Glutamatergic neuron (in vitro differentiated cells): ENCODE results near the gene ZFYVE28. TPM values are rescaled to one million over a fixed set of nuclear protein-coding genes. Genes with fewer than 3 reads are reported as not detected.
A peak's percentile ranks its signal among the peaks of the same experiment; 100 is the strongest.
"Not testable (repeated sequence)": the region's sequence is repeated elsewhere in the genome, so short reads cannot be mapped to it uniquely, and the experiment has no call there.

Source experiments
- DNase-seq: peaks from one replicate; pipeline ENCODE4 v3.0.0; 2022
- H3K27ac Mint-ChIP-seq: one replicate; pipeline ENCODE4 v1.8.0; 2020; ENCODE audit warnings: mild to moderate bottlenecking, mixed read lengths, inconsistent platforms; ENCODE audit not compliant: unreplicated experiment
- H3K27me3 Mint-ChIP-seq: one replicate; pipeline ENCODE4 v1.8.0; 2020; ENCODE audit warnings: mild to moderate bottlenecking, moderate library complexity, mixed read lengths, inconsistent platforms; ENCODE audit not compliant: unreplicated experiment
- H3K36me3 Mint-ChIP-seq: one replicate; pipeline ENCODE4 v1.8.0; 2020; ENCODE audit warnings: mild to moderate bottlenecking, mixed read lengths, inconsistent platforms; ENCODE audit not compliant: unreplicated experiment
- H3K4me1 Mint-ChIP-seq: one replicate; pipeline ENCODE4 v1.8.0; 2020; ENCODE audit warnings: mild to moderate bottlenecking, low read depth, mixed read lengths, inconsistent platforms; ENCODE audit not compliant: unreplicated experiment
- H3K4me3 Mint-ChIP-seq: one replicate; pipeline ENCODE4 v1.8.0; 2020; ENCODE audit warnings: mild to moderate bottlenecking, mixed read lengths, inconsistent platforms; ENCODE audit not compliant: unreplicated experiment
- H3K9me3 Mint-ChIP-seq: one replicate; pipeline ENCODE4 v1.8.0; 2020; ENCODE audit warnings: mild to moderate bottlenecking, moderate library complexity, mixed read lengths, inconsistent platforms; ENCODE audit not compliant: unreplicated experiment
- long read RNA-seq: library from polyadenylated mRNA; unstranded; transcript quantifications from one replicate; pipeline ENCODE4 v2.0.0, GENCODE V29; 2020; ENCODE audit not compliant: unreplicated experiment
- total RNA-seq: library from RNA; stranded (reverse); fragmentation: NEBNext Ultra II Directional; extraction: Animal tissue kit (Norgen Biotek cat#: 25700); gene quantifications from one replicate; pipeline ENCODE4 v1.2.1, GENCODE V29; 2021; ENCODE audit not compliant: unreplicated experiment
- TF ChIP-seq, protein P1 (sequence below): fragments of 200-600 bp; sonication (generic); IDR thresholded peaks from one replicate; pipeline ENCODE4 v1.5.0; 2021; ENCODE audit not compliant: partially characterized antibody, unreplicated experiment

ZFYVE28 gene
- total RNA-seq: 4.8 TPM
- long read RNA-seq, partial matches to known transcripts: 1 of 1 reads
- long read RNA-seq, other reads (novel, unspliced or antisense): 0 of 1 reads

- Mint-ChIP-seq H3K27ac (no peak within 1 kb of the TSS), H3K27me3 (peaks cover 31% of the 10 kb centered on the region), H3K4me3 (peak within 1 kb of the TSS; percentile 85), H3K4me1 (peaks cover 7% of the 10 kb centered on the region), H3K36me3 (peaks cover 6% of the 10 kb centered on the region), H3K9me3 (peaks cover 17% of the 10 kb centered on the region)
- TF ChIP-seq, protein P1, sequence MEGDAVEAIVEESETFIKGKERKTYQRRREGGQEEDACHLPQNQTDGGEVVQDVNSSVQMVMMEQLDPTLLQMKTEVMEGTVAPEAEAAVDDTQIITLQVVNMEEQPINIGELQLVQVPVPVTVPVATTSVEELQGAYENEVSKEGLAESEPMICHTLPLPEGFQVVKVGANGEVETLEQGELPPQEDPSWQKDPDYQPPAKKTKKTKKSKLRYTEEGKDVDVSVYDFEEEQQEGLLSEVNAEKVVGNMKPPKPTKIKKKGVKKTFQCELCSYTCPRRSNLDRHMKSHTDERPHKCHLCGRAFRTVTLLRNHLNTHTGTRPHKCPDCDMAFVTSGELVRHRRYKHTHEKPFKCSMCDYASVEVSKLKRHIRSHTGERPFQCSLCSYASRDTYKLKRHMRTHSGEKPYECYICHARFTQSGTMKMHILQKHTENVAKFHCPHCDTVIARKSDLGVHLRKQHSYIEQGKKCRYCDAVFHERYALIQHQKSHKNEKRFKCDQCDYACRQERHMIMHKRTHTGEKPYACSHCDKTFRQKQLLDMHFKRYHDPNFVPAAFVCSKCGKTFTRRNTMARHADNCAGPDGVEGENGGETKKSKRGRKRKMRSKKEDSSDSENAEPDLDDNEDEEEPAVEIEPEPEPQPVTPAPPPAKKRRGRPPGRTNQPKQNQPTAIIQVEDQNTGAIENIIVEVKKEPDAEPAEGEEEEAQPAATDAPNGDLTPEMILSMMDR: no peak
- peak; percentile 49 for DNase-seq
These were observed at the start of gene ZFYVE28 for GRCh38 chr4:2417765-2418649. Gene ZFYVE28 (minus strand): TSS chr4:2418645. CDS start chr4:2418323, 322 bp downstream.

- H3K9me3 Mint-ChIP-seq, H3K27ac Mint-ChIP-seq, H3K4me1 Mint-ChIP-seq, H3K4me3 Mint-ChIP-seq, H3K36me3 Mint-ChIP-seq, H3K27me3 Mint-ChIP-seq, DNase-seq: not testable (repeated sequence)
These were observed 47.1 kb upstream of the ZFYVE28 start for GRCh38 chr4:2465544-2465943.

DNA sequence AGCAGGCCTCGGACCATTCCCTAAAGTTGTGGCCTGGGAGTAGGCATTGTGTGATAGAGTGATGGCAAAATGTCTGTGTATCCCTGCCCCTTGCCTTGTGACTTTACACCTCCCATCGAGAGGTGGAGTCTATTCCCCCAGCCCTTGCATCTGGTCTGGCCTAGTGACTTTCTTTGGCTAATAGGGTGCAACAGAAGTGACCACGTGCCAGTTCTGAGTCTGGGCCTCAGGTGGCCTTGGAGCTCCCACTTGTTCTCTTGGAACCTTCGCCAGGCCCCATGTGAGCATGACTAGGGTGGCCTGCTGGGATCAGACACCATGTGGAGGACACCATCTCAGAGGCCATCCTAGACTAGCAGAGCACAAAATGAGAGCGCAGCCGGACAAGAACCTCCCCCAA, 46.6 kb upstream of the ZFYVE28 start:
- Mint-ChIP-seq H3K36me3 (no peaks in the 10 kb centered on the region), H3K27me3 (peaks cover 6% of the 10 kb centered on the region), H3K4me3 (no peak overlapping the region), H3K9me3 (peaks cover 8% of the 10 kb centered on the region), H3K27ac (no peak overlapping the region), H3K4me1 (peaks cover 4% of the 10 kb centered on the region)
- TF ChIP-seq, protein P1: no peak
- no peak for DNase-seq

DNA sequence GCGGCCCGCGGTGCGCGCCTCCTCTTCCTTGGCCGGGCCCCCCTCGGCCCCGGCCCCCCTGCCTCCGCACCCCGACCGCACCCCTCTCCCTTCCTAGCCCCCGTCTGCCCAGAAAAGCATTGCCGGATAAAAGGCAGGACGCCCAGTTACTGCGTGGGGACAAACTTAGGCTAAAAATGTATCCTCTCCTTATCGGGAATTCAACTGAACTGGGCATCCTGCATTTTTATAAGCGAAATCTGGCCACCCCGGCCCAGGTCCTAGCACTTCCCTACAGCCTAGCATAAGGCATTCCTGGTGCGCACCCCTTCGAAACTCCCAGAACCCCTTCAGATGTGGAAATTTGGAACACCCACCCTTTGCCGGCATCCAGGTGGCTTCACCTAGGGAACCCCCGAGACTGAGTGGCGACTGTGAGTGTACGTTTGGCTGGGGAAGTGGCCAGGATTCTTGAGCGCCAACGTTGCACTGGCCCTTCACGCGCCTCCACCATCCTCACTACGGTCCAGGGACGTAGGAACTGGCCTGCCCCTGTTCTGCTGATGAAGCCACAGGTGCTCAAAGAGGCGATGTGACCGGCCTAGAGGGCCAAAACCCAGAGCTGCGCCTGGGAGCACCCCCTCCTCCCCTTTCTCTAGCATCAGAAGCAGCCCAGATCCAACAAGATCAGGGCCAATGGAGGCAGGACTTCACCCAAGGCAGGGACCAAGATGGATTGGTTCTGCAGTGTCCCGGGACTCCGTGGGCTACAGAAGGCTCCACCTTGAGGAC, 44.7 kb upstream of the ZFYVE28 start:
- Mint-ChIP-seq H3K36me3 (no peaks in the 10 kb centered on the region), H3K4me3 (peak overlapping the region; percentile 0), H3K27ac (no peak overlapping the region), H3K9me3 (peaks cover 5% of the 10 kb centered on the region), H3K4me1 (peaks cover 3% of the 10 kb centered on the region), H3K27me3 (peaks cover 3% of the 10 kb centered on the region)
- DNase-seq: no peak
- TF ChIP-seq, protein P1: no peak

DNA sequence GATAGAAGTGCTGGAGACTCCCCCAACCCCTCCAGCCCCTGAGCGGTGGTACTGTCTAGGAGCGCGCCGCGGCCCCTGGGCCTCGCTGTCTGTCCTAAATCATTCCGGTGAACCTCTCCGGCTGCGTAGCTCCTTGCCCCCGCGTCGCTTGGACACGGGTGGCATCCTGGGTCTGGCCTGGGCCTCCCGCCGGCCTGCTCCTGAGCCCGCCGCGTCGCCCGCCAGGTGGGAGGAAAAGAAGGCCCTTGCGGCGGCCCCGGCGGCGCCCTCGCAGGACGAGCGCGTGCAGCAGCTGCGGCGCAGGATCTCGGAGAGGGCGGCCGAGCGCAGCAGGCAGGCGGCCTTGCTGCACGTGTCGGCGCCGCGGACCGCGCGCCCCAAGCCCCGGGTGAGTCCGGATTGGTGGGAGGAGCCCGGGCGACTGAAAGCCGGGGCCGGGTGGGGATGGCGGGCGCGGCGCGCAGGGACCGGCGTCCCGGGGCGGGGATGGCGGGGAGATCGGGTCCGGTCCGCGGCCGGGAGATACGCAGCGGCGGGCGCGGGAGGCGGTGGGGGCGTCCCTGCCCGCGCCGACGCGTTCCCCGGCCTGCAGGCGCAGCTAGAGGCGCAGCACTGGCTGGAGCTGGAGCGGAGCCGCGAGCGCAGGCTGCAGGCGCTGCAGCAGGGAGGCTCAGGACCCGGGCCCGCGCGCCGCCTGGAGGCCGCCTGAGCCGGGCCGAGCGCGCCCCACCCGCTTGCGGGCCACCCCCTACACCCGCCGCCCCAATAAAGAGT, 44.0 kb upstream of the ZFYVE28 start:
- Mint-ChIP-seq H3K27me3 (peaks cover 3% of the 10 kb centered on the region), H3K4me3 (peak overlapping the region; percentile 78), H3K4me1 (no peaks in the 10 kb centered on the region), H3K9me3 (peaks cover 5% of the 10 kb centered on the region), H3K27ac (no peak overlapping the region), H3K36me3 (no peaks in the 10 kb centered on the region)
- TF ChIP-seq, protein P1: no peak
- DNase-seq: peak; percentile 84
